Renal cortex interstitium (tissue), 3 donors: ENCODE data around the gene ZNF223. TPM values are rescaled to one million over a fixed set of nuclear protein-coding genes. Genes with fewer than 3 reads are reported as not detected.

ENCODE experiments used
- polyA plus RNA-seq, 3 donors: library from polyadenylated mRNA; unstranded; fragments of 120-200 nt; gene quantifications; one replicate each; pipeline ENCODE4 v1.2.1, GENCODE V29; 2013; ENCODE audit not compliant: insufficient read length in 3 of 3

The ZNF223 gene
- polyA plus RNA-seq, 3 donors = 10.7 to 15.1 (median 12.4) TPM

Other genes with a start within 250 kb of the ZNF223 start
- under 1 TPM; 0.17 to 0.41 (median 0.30) TPM for gene LYPD5, start 249.6 kb upstream of the ZNF223 start, polyA plus RNA-seq
- gene ZNF283, start 224.7 kb upstream of the ZNF223 start, polyA plus RNA-seq = 10 to 100 TPM; 14.5 to 22.3 (median 14.9) TPM
- 10 to 100 TPM; 10.5 to 16.5 (median 16.5) TPM for gene ZNF404, start 168.1 kb upstream of the ZNF223 start, polyA plus RNA-seq
- gene ZNF45, start 116.8 kb upstream of the ZNF223 start, polyA plus RNA-seq = 10 to 100 TPM; 25.0 to 31.0 (median 26.9) TPM
- 1 to 10 TPM; 6.0 to 9.3 (median 7.2) TPM for gene ZNF221, start 100.8 kb upstream of the ZNF223 start, polyA plus RNA-seq
- gene ZNF155, start 67.8 kb upstream of the ZNF223 start, polyA plus RNA-seq = 10 to 100 TPM; 13.9 to 17.2 (median 14.3) TPM
- 1 to 10 TPM; 6.0 to 7.7 (median 6.8) TPM for gene ZNF230, start 49.1 kb upstream of the ZNF223 start, polyA plus RNA-seq
- 10 to 100 TPM in 2 of 3 donors, 1 to 10 TPM in 1; 9.7 to 11.4 (median 10.2) TPM for gene ZNF222, start 26.7 kb upstream of the ZNF223 start, polyA plus RNA-seq
- gene ZNF284, start 20.1 kb downstream of the ZNF223 start, polyA plus RNA-seq = 1 to 10 TPM; 3.2 to 5.9 (median 3.5) TPM
- gene ZNF224, start 42.3 kb downstream of the ZNF223 start, polyA plus RNA-seq = 10 to 100 TPM; 23.5 to 49.8 (median 31.8) TPM
- gene ZNF225, start 61.4 kb downstream of the ZNF223 start, polyA plus RNA-seq = 10 to 100 TPM in 1 of 3 donors, 1 to 10 TPM in 2; 9.1 to 11.6 (median 9.5) TPM
- 10 to 100 TPM; 13.8 to 21.3 (median 15.1) TPM for gene ZNF234, start 89.5 kb downstream of the ZNF223 start, polyA plus RNA-seq
- 10 to 100 TPM; 24.0 to 35.1 (median 30.5) TPM for gene ZNF226, start 113.1 kb downstream of the ZNF223 start, polyA plus RNA-seq
- 10 to 100 TPM; 25.1 to 27.5 (median 25.8) TPM for gene ZNF227, start 160.5 kb downstream of the ZNF223 start, polyA plus RNA-seq
- 1 to 10 TPM; 6.3 to 8.0 (median 6.7) TPM for gene ZNF233, start 207.8 kb downstream of the ZNF223 start, polyA plus RNA-seq